HL-60 (cell line): Measurements from ENCODE around the gene DMD.

Experiments used
- CTCF ChIP-seq: IDR thresholded peaks from one replicate; pipeline ENCODE4 v1.5.1; 2011; ENCODE audit warnings: low read length, control low read depth, inconsistent platforms; ENCODE audit not compliant: insufficient read depth
- GABPA ChIP-seq: IDR thresholded peaks from 2 replicates; pipeline ENCODE4 v1.6.1; 2012; ENCODE audit warnings: low read depth
- POLR2AphosphoS5 ChIP-seq: IDR thresholded peaks from 2 replicates; pipeline ENCODE4 v1.6.1; 2012; ENCODE audit warnings: low read depth
- REST ChIP-seq: IDR thresholded peaks from 2 replicates; pipeline ENCODE4 v1.6.1; 2012; ENCODE audit warnings: low read depth; ENCODE audit not compliant: insufficient replicate concordance
- SPI1 ChIP-seq: IDR thresholded peaks from 2 replicates; pipeline ENCODE4 v1.6.1; 2012; ENCODE audit warnings: low read depth, mild to moderate bottlenecking, borderline replicate concordance

GRCh38 chrX:32026772-32027171 is 1184.6 kb downstream of the DMD start:
- TF ChIP-seq CTCF, result no peak
- TF ChIP-seq REST, result no peak
- no peak for TF ChIP-seq POLR2AphosphoS5
- no peak for TF ChIP-seq GABPA
- no peak for TF ChIP-seq SPI1
